Activated T-helper 17 cell treated with anti-CD3 and anti-CD28 coated beads, Interleukin-2, amount 50 U/mL, for 72 hours (primary cell): ENCODE measurements around the gene ABHD5. TPM values are rescaled to one million over a fixed set of nuclear protein-coding genes. Genes with fewer than 3 reads are reported as not detected.
A peak's percentile ranks its signal among the peaks of the same experiment; 100 is the strongest.
"Not testable (repeated sequence)": the region's sequence is repeated elsewhere in the genome, so short reads cannot be mapped to it uniquely, and the experiment has no call there.

Experiments
- ATAC-seq: fragments of 150-1000 bp; cut with Tn5 transposase; replicated peaks from 2 replicates; pipeline ENCODE4 v1.10.0; 2021; ENCODE audit warnings: mild to moderate bottlenecking, moderate library complexity
- H3K27ac Mint-ChIP-seq: one replicate; pipeline ENCODE4 v1.8.0; 2022; ENCODE audit warnings: mixed read lengths
- H3K27me3 Mint-ChIP-seq: one replicate; pipeline ENCODE4 v1.8.0; 2022; ENCODE audit warnings: mixed read lengths
- H3K36me3 Mint-ChIP-seq: one replicate; pipeline ENCODE4 v1.8.0; 2022; ENCODE audit warnings: low read depth, mild to moderate bottlenecking, mixed read lengths
- H3K4me1 Mint-ChIP-seq: one replicate; pipeline ENCODE4 v1.8.0; 2022; ENCODE audit warnings: mixed read lengths
- H3K4me3 Mint-ChIP-seq: one replicate; pipeline ENCODE4 v1.8.0; 2022; ENCODE audit warnings: mild to moderate bottlenecking, mixed read lengths
- H3K9me3 Mint-ChIP-seq: one replicate; pipeline ENCODE4 v1.8.0; 2022; ENCODE audit warnings: mixed read lengths
- total RNA-seq, 2 donors: library from RNA; stranded (reverse); gene quantifications; one replicate each; pipeline ENCODE4 v1.2.3, GENCODE V29; 2022

The ABHD5 gene
- 10 to 100 TPM in 1 of 2 donors, 1 to 10 TPM in 1; 8.3 to 17.3 TPM for total RNA-seq

DNA sequence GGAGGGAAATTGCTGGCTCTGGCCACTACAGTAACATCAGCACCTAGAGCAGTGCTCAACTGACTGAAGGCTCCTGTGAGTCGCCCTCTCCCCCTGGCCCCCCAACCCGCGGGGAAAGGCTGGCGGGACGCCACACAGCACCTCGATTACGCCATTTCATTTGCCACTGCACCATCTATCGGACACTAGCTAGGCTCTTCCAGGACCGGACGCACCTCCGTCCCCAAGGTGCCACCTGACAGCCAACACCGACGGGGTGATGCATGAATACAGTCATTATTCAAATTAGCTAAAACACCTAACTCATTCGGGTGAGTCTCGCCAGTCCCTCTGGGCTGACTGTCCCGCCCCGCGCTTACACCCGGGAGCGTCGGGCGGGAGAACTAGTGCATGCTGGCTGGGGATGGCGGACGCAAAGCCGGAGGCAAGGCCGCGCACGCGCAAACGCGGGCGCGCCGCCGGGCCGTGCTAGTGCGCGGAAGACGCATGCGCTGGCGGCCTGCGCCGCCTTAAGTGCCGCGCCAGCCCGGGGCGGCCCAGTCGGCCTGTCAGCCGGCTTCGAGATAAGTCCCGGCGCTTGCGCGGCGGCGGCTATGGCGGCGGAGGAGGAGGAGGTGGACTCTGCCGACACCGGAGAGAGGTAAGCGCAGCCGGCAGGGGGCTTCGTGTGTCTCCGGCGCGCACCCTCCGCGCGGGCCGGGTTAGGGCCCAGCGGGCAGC lies at the start of gene ABHD5:
Gene ABHD5, plus strand, starts transcription at position 539 of the 720 bp plus-strand sequence. Its CDS starts 55 bp downstream, at position 594.
- H3K36me3 Mint-ChIP-seq, result no peaks in the 10 kb centered on the region
- H3K27ac Mint-ChIP-seq, result peak within 1 kb of the TSS; percentile 66
- H3K9me3 Mint-ChIP-seq, result no peaks in the 10 kb centered on the region
- peaks cover 24% of the 10 kb centered on the region for H3K4me1 Mint-ChIP-seq
- H3K27me3 Mint-ChIP-seq, result no peaks in the 10 kb centered on the region
- H3K4me3 Mint-ChIP-seq, result peak within 1 kb of the TSS; percentile 83
- ATAC-seq, result peak; percentile 87

DNA sequence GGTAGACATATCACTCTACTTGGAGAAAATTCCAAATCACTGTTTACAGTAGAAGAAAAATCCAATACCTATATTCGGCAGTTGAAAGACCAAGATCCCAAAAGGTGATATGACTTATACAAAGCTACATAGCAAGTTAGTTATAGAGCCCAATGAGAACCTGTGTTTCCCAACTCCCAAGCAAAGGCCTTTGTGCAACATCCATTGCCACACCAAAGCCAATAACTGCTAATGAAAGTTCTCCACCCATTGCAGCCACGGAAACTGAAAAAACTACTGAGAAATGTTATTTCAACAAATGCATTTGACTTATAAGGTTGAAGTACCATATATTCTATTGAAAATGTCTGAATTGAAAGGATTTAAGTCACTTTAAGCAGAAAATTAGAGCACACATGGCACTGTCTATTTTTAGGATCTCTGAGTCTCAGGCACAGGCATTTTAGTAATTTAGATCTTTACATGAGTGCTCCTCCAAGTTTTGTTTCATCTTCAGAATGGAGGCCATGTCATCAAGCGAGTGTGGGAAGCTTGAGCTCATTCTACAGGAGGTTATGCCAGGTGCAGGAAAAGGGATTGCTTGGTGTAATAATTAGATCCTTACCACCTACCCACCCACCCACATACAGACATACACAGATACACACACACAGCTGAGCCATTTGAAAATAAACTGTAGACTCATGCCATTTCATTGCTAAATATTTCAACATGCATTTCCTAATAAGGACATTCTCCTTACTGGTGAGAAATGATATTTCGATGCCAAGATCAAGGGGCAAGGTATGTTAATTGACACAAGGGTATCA lies 49.2 kb upstream of the ABHD5 start:
- H3K4me1 Mint-ChIP-seq, result peaks cover 4% of the 10 kb centered on the region
- ATAC-seq, result no peak
- no peaks in the 10 kb centered on the region for H3K36me3 Mint-ChIP-seq

DNA sequence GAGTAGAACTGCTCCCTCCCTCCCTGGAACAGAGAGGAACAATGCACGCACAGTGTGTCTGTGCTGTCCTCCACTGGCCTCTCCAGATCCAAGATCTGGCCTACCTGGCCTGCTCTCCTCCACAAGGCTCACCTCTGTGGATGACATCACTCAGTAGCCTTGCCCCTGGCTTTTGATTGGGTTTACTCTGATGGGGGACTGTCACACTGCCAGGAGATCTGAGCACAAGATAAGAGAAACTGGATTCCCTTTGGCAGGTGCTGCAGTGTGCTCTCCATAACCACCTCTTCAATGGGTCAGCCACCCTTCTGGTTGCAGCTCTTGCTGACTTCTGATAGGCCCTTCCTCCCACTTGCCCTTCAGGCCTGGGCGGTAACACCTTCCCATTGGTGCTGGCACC lies 46.3 kb upstream of the ABHD5 start:
- no peak overlapping the region for H3K4me3 Mint-ChIP-seq
- no peak overlapping the region for H3K27ac Mint-ChIP-seq
- no peaks in the 10 kb centered on the region for H3K36me3 Mint-ChIP-seq
- peaks cover 4% of the 10 kb centered on the region for H3K27me3 Mint-ChIP-seq
- no peaks in the 10 kb centered on the region for H3K9me3 Mint-ChIP-seq
- no peak for ATAC-seq
- H3K4me1 Mint-ChIP-seq, result no peaks in the 10 kb centered on the region

More for the DNA sequence above, 49.2 kb upstream of the ABHD5 start:
- Mint-ChIP-seq H3K27ac (no peak overlapping the region), H3K27me3 (peaks cover 3% of the 10 kb centered on the region), H3K9me3 (no peaks in the 10 kb centered on the region), H3K4me3 (no peak overlapping the region)

DNA sequence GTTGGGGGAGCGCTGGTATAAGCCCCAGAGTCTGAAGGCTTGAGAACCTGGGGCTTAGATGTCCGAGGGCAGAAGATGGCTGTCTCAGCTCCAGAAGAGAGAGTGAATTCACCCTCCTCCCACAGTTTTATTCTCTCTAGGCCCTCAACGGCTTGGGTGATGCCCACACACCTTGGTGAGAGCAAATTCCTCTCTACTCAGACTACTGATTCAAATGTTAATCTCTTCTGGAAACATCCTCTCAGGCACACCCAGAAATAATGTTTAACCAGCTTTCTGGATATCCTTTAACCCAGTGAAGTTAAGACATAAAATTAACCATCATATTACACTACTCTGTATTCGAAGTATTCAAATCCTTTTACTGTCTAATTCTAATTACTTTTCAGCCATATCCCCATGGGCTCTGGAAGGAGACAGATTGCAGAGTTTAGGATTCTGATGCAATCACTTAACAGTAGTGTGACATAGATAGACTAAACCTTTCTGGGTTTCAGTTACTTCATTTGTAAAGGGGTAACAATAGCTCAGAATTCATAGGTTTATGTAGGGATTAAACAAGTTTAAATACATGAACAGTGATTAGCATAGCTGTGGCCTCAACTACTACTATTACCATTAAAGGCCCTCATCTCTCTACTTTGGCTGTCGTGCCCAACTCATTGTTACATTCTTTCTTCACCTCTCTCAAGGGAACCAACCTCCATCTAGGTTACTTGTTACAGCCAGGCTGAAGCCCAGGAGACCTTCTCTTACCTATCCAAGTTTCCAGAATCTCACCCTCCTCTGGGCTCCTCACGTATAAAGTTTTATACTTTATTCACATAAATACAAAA lies 43.2 kb upstream of the ABHD5 start:
- no peak overlapping the region for H3K27ac Mint-ChIP-seq
- peaks cover 13% of the 10 kb centered on the region for H3K27me3 Mint-ChIP-seq
- ATAC-seq, result no peak
- no peak overlapping the region for H3K4me3 Mint-ChIP-seq
- no peaks in the 10 kb centered on the region for H3K9me3 Mint-ChIP-seq
- H3K36me3 Mint-ChIP-seq, result no peaks in the 10 kb centered on the region
- H3K4me1 Mint-ChIP-seq, result no peaks in the 10 kb centered on the region

DNA sequence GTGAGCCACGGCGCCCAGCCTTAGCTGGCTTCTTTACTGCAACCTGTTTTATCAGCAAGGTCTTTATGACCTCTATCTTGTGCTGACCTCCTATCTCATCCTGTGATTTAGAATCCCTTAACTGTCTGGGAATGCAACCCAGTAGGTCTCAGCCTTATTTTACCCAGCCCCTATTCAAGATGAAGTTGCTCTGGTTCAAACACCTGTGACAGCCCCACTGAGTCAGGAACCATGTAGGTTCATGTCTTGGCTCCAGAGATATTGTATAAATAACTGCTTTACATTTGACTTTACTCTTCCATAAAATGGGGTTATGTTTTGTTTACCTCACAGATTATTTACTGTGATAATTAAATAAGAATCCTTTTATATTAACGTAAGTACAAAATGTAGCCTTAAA lies 41.8 kb upstream of the ABHD5 start:
- no peak overlapping the region for H3K27ac Mint-ChIP-seq
- no peak for ATAC-seq
- H3K36me3 Mint-ChIP-seq, result no peaks in the 10 kb centered on the region
- peaks cover 13% of the 10 kb centered on the region for H3K27me3 Mint-ChIP-seq
- no peaks in the 10 kb centered on the region for H3K9me3 Mint-ChIP-seq
- no peak overlapping the region for H3K4me3 Mint-ChIP-seq
- H3K4me1 Mint-ChIP-seq, result no peaks in the 10 kb centered on the region

DNA sequence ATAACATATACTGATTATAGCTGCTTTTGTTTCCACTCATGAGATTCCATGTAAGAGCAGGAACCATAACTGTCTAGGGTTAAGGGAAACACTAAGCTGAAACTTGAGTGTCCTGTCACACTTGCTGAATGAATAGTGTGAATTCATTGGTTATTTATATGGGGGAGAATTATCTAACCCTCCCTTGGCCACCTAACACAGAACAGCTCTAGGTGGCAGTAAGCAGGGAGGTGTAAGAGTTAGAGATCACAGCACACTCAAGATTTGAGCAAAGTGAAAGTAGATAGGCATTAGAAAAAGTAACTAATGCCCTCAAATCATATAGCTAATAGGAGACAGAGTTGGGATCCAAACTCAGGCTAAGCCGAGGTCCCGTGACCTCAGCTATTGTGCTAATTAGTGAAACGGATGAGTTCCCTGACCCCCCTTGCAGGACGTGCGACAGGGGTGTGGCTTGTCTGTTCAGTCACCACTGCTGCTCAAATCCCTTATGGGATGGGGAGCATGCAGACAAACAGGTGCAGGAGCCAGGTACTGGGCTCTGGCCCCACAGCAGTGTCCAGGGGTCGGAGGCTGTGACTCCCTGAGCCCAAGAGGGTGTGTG lies 41.3 kb upstream of the ABHD5 start:
- no peak overlapping the region for H3K27ac Mint-ChIP-seq
- no peaks in the 10 kb centered on the region for H3K9me3 Mint-ChIP-seq
- H3K27me3 Mint-ChIP-seq, result peaks cover 13% of the 10 kb centered on the region
- no peaks in the 10 kb centered on the region for H3K4me1 Mint-ChIP-seq
- H3K36me3 Mint-ChIP-seq, result no peaks in the 10 kb centered on the region
- no peak for ATAC-seq
- no peak overlapping the region for H3K4me3 Mint-ChIP-seq

DNA sequence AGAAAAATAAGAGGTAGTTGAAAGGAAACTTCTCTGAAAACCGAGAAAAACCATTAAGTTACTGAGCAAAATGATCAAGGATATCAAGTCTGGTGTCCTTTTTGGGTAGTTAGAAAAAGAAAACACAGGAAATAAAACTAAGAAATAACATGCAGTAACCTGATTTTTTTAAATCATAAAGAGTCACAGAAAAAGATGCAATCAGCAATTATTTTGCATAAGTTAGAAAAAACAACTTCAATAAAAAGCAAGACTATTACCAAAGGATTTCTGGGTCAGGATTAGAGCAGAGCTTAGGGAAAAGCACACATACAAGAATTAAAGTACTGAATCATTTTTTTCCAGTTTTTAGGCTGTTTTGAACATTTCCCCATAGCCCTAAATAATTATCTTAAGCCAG lies 40.4 kb upstream of the ABHD5 start:
- H3K4me3 Mint-ChIP-seq, result no peak overlapping the region
- H3K27me3 Mint-ChIP-seq, result peaks cover 13% of the 10 kb centered on the region
- no peaks in the 10 kb centered on the region for H3K9me3 Mint-ChIP-seq
- ATAC-seq, result no peak
- H3K4me1 Mint-ChIP-seq, result no peaks in the 10 kb centered on the region
- H3K36me3 Mint-ChIP-seq, result no peaks in the 10 kb centered on the region
- no peak overlapping the region for H3K27ac Mint-ChIP-seq

DNA sequence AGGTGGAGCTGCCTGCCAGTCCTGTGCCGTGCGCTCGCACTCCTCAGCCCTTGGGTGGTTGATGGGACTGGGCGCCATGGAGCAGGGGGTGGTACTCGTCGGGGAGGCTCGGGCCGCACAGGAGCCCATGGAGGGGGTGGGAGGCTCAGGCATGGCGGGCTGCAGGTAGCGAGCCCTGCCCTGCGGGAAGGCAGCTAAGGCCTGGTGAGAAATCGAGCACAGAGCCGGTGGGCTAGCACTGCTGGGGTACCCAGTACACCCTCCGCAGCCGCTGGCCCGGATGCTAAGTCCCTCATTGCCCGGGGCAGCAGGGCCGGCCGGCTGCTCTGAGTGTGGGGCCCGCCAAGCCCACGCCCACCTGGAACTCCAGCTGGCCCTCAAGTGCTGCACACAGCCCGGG lies 34.3 kb upstream of the ABHD5 start:
- H3K27me3 Mint-ChIP-seq, H3K27ac Mint-ChIP-seq, H3K36me3 Mint-ChIP-seq, H3K4me3 Mint-ChIP-seq, H3K4me1 Mint-ChIP-seq, H3K9me3 Mint-ChIP-seq, ATAC-seq: not testable (repeated sequence)

DNA sequence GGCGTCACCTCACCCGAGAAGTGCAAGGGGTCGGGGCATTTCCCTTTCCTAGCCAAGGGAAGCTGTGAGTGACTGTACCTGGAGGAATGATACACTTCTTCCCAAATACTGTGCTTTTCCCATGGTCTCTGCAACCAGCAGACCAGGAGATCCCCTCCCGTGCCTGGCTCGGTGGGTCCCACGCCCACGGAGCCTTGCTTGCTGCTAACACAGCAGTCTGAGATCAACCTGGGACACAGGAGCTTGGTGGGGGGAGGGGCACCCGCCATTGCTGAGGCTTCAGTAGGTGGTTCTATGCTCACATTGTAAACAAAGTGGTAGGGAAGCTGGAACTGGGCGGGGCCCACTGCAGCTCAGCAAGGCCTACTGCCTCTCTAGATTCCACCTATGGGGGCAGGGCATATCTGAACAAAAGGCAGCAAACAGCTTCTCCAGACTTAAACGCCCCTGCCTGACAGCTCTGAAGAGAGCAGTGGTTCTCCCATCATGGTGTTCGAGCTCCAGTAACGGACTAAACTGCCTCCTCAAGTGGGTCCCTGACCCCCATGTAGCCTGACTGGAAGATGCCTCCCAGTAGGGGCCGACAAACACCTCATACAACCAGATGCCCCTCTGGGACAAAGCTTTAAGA lies 31.4 kb upstream of the ABHD5 start:
- Mint-ChIP-seq H3K4me1 (no peaks in the 10 kb centered on the region), H3K27me3 (peaks cover 3% of the 10 kb centered on the region), H3K9me3 (no peaks in the 10 kb centered on the region), H3K4me3 (no peak overlapping the region), H3K36me3 (no peaks in the 10 kb centered on the region), H3K27ac (no peak overlapping the region)
- no peak for ATAC-seq

DNA sequence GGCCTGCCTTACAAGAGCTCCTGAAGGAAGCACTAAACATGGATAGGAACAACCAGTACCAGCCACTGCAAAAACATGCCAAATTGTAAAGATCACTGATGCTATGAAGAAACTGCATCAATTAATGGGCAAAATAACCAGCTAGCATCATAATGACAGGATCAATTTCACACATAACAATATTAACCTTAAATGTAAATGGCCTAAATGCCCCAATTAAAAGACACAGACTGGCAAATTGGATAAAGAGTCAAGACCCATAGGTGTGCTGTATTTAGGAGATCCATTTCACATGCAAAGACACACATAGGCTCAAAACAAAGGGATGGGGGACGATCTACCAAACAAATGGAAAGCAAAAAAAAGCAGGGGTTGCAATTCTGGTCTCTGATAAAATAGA lies 29.4 kb upstream of the ABHD5 start:
- not testable (repeated sequence) for H3K4me1 Mint-ChIP-seq, H3K9me3 Mint-ChIP-seq, H3K27ac Mint-ChIP-seq, ATAC-seq, H3K27me3 Mint-ChIP-seq, H3K36me3 Mint-ChIP-seq, H3K4me3 Mint-ChIP-seq

DNA sequence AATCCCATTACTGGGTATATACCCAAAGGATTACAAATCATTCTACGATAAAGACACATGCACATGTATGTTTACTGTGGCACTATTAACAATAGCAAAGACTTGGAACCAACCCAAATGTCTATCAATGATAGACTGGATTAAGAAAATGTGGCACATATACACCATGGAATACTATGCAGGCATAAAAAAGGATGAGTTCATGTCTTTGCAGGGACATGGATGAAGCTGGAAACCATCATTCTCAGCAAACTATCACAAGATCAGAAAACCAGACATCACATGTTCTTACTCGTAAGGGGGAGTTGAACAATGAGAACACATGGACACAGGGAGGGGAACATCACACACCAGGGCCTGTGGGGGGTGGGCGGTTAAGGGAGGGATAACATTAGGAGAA lies 25.7 kb upstream of the ABHD5 start:
- H3K4me1 Mint-ChIP-seq, H3K36me3 Mint-ChIP-seq, H3K4me3 Mint-ChIP-seq, H3K9me3 Mint-ChIP-seq, H3K27ac Mint-ChIP-seq, ATAC-seq: not testable (repeated sequence)
- H3K27me3 Mint-ChIP-seq, result peaks cover 11% of the 10 kb centered on the region

DNA sequence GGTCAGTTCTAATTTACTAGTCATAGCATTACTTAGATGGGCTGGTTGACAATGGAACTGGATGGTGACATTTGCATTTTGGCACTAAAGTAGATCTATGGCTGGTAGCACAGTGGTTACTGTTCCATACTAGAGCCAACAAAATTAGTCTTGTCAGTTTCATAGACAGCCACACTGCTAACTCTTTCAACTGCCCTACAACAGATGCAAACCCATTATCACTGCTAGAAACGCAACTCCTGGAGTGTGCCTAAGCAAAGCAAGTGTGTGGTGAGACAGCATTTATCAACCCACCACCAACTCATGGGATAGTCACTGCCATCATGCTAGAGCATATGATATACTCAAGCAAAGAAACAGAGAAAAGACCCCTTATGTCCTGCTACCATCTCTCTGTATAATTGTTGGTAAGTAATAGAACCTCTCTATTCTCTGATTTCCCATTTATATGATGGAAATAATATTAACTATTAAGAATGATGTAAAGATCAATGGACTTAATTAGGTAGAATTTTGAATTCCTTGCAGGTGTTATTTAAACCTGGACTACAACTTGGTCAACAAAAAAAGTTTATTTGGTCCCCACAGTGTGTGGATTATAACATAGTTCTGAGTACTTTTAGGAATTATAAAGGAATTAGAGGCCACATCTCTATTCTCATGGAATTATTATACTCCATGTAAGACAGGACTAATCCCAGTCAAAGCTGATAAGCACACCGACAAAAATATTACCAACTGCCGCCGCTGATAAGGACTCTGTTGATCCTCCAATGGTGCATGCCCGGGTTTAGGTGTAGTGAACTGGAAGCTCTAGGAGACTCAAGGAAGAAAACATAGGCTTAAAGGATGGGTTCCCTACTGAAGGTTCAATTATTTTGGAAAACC lies 19.9 kb upstream of the ABHD5 start:
- no peak for ATAC-seq

DNA sequence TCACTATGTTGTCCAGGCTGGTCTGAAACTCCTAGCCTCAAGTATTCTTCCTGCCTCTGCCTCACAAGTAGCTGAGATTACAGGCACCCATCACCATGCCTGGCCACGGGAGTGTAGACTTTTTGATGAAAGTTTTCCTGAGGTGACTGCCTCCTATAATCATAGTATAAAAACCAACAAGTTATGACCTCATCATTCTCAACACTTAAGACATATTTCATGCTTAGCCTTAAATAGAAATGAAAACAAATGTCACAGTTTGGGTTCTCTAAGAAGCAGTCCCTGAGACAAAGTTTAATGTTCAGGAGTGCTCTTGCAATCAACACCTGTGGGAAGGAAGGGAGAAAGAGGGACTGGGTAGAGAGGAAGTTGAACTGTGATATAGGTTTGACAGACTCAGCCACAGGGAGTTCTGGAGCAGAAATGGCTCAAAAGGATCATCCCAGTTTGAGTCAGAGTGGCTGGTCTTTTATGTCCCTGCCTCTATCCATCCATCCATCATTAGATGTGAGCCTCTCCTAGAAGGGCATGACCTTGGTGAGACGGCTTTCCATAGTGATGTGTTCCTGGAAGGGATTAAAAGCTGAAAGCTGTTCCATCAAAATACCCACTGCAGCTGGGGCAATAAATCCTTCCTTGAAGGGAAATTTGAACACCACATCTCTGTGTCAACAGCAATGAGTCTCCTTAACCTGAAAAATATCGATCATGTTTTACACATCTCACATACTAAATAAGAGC lies 16.2 kb upstream of the ABHD5 start:
- ATAC-seq, result no peak
- Mint-ChIP-seq H3K4me3 (no peak overlapping the region), H3K36me3 (no peaks in the 10 kb centered on the region), H3K9me3 (no peaks in the 10 kb centered on the region), H3K4me1 (no peaks in the 10 kb centered on the region), H3K27ac (no peak overlapping the region), H3K27me3 (no peaks in the 10 kb centered on the region)

More for the DNA sequence above, 19.9 kb upstream of the ABHD5 start:
- H3K4me1 Mint-ChIP-seq, result no peaks in the 10 kb centered on the region
- peaks cover 8% of the 10 kb centered on the region for H3K27me3 Mint-ChIP-seq
- H3K9me3 Mint-ChIP-seq, result no peaks in the 10 kb centered on the region
- H3K4me3 Mint-ChIP-seq, result no peak overlapping the region
- no peaks in the 10 kb centered on the region for H3K36me3 Mint-ChIP-seq
- no peak overlapping the region for H3K27ac Mint-ChIP-seq
